GM10266 (cell line): ENCODE results near the gene TSTD2.
"Not testable (repeated sequence)": the region's sequence is repeated elsewhere in the genome, so short reads cannot be mapped to it uniquely, and the experiment has no call there.

Experiments
- DNase-seq: peaks from one replicate; pipeline ENCODE4 v3.0.0; 2012; ENCODE audit errors: extremely low spot score
- TF ChIP-seq, protein P1 (sequence below): IDR thresholded peaks from 2 replicates; pipeline ENCODE4 v1.5.1; 2012; ENCODE audit warnings: mild to moderate bottlenecking, low read depth; ENCODE audit not compliant: control insufficient read depth, insufficient read depth; ENCODE audit errors: missing control alignments

Gene TSTD2

DNA sequence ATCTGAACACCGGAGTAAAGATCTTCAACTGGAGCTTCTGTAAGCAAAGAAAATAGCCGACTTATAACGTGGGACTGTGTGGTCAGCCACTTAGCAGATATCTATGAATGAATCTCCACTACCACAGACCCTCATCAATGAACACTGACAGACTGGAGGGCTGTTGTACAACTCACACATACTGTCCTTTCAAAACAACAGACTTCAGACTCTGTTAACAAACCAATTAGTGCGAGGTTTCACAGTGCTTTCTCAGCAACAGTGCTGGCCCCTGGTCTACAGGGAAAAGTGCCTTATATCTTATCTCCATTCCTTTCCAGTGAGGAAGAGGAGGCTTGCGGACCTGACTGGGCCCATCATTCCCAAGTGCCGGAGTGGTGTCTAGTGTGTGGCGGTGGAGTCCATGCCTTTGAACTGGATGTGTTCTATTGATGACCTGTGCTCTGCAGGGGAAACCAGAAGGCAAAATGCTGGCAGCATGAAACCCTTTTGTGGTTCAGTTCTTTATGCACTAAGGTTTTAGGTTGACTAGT lies 33.8 kb downstream of the TSTD2 start:
- no peak for DNase-seq

DNA sequence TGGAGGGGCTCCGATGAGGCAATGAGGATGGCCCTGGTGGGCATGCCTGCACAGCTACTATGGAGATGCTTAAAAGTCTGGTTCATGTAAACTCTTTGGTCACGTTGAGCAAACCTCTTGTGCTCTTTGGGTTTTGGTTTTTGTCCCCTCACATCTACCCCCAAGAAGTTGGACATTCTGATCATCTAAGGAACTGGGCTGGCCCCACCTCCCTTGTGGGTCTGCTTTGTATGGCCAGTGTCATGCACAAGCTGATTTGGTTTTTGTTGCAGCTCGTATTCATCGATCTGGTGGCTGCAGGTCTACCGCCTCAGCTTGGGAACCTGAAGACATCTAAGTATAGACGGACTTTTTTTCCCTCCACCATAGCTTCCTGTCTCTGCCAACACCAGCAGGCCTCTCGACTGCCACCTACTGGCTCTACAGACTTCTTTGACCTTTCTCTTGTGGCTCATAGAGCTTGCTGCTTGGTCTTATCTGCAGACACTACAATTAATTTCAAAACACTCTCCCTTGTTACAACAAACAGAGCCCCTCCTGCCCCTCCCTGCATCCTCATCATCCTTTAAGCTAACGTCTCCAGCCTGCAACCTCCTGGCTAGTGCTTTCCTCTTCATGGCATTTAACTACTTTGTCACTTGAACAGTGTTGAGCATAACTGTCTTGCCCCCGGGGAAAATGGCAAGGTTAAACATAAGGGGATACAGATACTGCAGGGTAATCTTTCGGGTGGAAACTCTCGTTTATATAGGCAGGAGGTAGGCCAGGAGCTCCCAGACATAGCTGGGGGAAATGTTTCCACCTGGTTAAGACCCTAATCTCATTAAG lies 34.5 kb downstream of the TSTD2 start:
- TF ChIP-seq, protein P1, sequence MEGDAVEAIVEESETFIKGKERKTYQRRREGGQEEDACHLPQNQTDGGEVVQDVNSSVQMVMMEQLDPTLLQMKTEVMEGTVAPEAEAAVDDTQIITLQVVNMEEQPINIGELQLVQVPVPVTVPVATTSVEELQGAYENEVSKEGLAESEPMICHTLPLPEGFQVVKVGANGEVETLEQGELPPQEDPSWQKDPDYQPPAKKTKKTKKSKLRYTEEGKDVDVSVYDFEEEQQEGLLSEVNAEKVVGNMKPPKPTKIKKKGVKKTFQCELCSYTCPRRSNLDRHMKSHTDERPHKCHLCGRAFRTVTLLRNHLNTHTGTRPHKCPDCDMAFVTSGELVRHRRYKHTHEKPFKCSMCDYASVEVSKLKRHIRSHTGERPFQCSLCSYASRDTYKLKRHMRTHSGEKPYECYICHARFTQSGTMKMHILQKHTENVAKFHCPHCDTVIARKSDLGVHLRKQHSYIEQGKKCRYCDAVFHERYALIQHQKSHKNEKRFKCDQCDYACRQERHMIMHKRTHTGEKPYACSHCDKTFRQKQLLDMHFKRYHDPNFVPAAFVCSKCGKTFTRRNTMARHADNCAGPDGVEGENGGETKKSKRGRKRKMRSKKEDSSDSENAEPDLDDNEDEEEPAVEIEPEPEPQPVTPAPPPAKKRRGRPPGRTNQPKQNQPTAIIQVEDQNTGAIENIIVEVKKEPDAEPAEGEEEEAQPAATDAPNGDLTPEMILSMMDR: peak; percentile 86
- DNase-seq: peak; percentile 74

More for the DNA sequence above, 33.8 kb downstream of the TSTD2 start:
- TF ChIP-seq, protein P1: no peak

DNA sequence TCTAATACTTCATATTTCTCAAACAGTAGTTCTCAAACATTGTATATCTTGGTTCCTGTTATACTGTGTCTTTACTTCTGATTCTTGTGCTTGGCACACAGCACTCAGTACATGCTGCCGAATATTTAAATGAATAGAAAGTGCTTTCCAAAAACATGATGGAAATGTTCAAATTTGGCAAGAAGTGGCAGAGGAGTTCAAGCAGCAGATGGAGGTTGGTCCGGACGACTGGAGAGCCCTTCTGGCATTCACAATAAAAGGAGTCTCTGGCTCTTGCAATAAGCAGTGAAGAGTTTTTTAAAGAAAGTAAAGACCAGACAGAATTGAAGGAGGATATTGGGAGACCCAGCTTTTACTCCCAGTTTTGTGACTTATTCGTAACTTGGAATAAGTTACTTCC lies 36.3 kb downstream of the TSTD2 start:
- TF ChIP-seq, protein P1: no peak
- no peak for DNase-seq

DNA sequence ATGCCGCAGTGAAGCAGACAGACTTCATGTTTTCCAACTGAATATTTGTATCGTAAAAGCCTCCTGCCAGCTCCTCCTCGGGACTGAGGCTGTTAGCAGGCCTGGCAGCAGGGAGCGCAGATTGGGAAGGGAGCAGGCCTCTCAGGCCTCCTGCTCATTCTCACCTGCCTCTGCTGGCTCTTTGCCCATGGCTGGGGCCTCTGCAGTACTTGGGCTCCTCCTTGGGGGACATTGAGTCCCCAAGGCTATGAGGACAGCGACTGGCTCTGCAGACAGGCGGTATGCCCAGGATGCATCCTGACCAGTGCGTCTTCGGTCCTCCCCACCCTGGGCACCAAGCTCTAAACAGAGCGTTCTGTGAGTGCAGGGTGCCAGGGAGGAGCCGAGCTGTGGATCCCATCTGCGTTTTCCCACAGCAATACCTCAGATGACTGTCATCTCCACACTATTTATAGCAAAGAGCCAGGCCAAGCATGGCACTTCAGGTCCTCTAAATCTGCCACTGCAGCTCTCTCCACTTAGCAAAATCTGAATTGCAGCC lies 38.7 kb downstream of the TSTD2 start:
- DNase-seq: no peak
- TF ChIP-seq, protein P1: no peak

DNA sequence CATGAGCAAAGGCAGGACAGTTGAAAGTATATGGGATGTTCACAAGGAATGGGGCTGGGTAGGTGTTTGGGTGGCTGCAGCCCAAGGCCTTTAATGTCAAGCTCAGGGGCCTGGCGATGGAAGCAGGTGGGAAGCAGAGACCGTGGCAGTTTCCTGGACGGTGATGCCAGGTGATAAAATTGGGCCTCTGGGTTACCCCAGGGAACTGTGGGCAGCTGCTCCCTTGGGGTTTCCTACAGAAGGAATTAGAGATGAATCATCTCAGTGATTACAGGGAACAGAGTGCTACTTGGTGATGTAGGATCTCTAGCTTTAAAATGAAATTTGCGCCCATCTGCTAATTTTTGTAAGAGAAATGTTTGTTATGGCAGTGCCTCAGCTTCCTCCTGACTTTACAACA lies 39.2 kb downstream of the TSTD2 start:
- DNase-seq: no peak
- TF ChIP-seq, protein P1: no peak

DNA sequence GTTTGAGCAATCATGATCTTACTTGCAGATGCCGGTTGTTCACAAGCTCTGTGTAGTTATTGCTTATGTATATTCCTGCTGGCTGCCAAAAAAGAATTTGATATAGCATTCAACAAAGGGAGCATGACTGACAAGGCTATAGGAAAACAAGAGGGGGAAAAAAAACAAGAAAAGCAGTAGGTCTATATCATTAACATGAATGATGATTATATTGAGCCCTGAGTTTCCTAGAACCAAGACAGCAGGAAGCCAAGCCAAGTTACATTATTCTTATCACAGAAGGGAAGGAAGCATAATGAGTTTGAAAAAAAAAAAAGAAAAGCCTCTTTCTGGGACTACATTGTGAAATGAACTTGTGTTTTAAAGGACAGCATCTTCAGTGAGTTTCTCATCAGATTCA lies 41.0 kb downstream of the TSTD2 start:
- TF ChIP-seq, protein P1: no peak
- DNase-seq: no peak

DNA sequence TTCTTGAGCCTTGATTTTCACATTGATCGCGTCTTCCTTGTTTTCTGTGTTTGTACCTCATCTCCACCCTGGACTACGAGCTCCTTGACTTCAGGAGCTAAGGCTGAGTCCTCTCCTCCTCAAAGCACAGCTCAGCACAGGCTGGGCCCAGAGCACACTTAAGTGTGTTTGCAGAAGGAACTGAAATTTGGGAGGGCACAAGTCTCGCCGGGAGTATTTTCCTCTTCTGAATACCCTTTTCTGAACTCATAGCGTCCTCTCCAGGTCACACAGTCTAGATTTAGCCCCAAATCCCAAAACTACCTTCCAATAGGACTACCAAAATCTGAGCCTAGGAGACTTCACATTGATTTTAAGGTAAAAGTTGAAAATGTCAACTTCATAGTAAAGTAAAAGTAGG lies 41.6 kb downstream of the TSTD2 start:
- no peak for DNase-seq
- TF ChIP-seq, protein P1: peak; percentile 12

DNA sequence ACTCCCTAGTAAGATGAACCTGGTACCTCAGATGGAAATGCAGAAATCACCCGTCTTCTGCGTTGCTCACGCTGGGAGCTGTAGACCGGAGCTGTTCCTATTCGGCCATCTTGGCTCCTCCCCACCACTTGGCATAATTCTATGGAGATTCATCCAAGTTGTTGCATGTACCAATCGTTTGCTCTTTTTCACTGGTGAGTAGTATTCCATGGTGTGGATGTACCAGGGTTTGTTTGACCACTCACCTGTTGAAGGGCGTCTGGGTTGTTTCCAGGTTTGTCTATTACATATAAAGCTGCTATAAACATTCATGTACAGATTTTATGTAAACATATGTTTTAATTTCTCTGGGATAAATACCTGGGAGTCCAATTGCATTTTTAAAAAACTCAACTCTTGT lies 46.3 kb downstream of the TSTD2 start:
- not testable (repeated sequence) for DNase-seq

DNA sequence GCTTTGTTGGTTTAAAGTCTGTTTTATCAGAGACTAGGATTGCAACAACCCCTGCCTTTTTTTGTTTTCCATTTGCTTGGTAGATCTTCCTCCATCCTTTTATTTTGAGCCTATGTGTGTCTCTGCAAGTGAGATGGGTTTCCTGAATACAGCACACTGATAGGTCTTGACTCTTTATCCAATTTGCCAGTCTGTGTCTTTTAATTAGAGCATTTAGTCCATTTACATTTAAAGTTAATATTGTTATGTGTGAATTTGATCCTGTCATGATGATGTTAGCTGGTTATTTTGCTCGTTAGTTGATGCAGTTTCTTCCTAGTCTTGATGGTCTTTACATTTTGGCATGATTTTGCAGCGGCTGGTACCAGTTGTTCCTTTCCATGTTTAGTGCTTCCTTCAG lies 48.4 kb downstream of the TSTD2 start:
- DNase-seq: not testable (repeated sequence)

DNA sequence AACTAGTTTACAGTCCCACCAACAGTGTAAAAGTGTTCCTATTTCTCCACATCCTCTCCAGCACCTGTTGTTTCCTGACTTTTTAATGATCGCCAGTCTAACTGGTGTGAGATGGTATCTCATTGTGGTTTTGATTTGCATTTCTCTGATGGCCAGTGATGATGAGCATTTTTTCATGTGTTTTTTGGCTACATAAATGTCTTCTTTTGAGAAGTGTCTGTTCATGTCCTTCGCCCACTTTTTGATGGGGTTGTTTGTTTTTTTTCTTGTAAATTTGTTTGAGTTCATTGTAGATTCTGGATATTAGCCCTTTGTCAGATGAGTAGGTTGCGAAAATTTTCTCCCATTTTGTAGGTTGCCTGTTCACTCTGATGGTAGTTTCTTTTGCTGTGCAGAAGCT lies 51.6 kb downstream of the TSTD2 start:
- not testable (repeated sequence) for DNase-seq
